Neutrophil (primary cell): ENCODE results near the gene AKNA.

Experiments used
- H3K27ac ChIP-seq: fragments of 200-600 bp; sonication (generic); 2 replicates; pipeline ENCODE4 v1.5.1; 2016; ENCODE audit warnings: mild to moderate bottlenecking, moderate library complexity
- H3K27me3 ChIP-seq: fragments of 200-600 bp; sonication (generic); 2 replicates; pipeline ENCODE4 v1.6.0; 2016; ENCODE audit warnings: mild to moderate bottlenecking
- H3K36me3 ChIP-seq: fragments of 200-600 bp; sonication (generic); 2 replicates; pipeline ENCODE4 v1.5.1; 2017
- H3K4me1 ChIP-seq, 2 experiments: fragments of 200-600 bp in 1 of 2; sonication (generic) in 1 of 2; 1 replicate in 1 of 2; 2 replicates in 1 of 2; pipeline versions ENCODE4 v1.5.1 to v1.6.1; 2013 to 2016; ENCODE audit warnings: low read depth in 1 of 2, low read length in 1 of 2, mild to moderate bottlenecking in 1 of 2, moderate library complexity in 1 of 2; ENCODE audit not compliant: control insufficient read depth in 1 of 2, insufficient read depth in 1 of 2
- H3K4me3 ChIP-seq, 2 experiments: fragments of 200-600 bp in 1 of 2; sonication (generic) in 1 of 2; 1 replicate in 1 of 2; 2 replicates in 1 of 2; pipeline ENCODE4 v1.5.1; 2013 to 2016; ENCODE audit warnings: low read depth in 1 of 2, low read length in 1 of 2, mild to moderate bottlenecking in 1 of 2, moderate library complexity in 1 of 2
- H3K9me3 ChIP-seq: fragments of 200-600 bp; sonication (generic); 2 replicates; pipeline ENCODE4 v1.5.1; 2016
- TF ChIP-seq, protein P1 (sequence below): fragments of 200-600 bp; sonication (generic); IDR thresholded peaks from 2 replicates; pipeline ENCODE4 v1.5.1; 2016; ENCODE audit warnings: antibody characterized with exemption

Gene AKNA

DNA sequence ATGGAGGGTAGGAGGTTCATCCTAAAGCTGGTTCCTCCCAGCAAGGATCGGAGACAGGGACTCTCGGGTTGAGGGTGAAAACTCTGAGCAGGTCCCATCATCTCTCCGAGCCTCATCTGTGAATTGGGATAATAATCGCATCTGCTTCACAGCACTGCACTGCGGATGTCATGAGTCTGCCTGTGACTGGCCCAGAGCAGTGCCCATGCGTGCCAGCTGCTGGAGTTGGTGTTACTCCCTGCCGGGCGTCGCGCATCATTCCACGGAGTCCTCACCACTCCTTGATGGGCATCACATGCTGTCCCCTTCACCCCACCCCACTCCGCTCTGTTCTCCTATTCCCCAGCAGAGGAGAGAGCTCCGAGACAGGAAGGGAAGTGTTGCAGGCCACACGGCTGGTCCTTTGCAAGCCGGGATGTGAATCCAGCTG is 100.0 kb downstream of the AKNA start:
- Histone ChIP-seq H3K27me3 (peaks cover 26% of the 10 kb centered on the region), H3K4me3 (no peak overlapping the region), H3K4me1 (no peaks in the 10 kb centered on the region), H3K9me3 (no peaks in the 10 kb centered on the region), H3K27ac (no peak overlapping the region), H3K36me3 (no peaks in the 10 kb centered on the region)
- TF ChIP-seq, protein P1, sequence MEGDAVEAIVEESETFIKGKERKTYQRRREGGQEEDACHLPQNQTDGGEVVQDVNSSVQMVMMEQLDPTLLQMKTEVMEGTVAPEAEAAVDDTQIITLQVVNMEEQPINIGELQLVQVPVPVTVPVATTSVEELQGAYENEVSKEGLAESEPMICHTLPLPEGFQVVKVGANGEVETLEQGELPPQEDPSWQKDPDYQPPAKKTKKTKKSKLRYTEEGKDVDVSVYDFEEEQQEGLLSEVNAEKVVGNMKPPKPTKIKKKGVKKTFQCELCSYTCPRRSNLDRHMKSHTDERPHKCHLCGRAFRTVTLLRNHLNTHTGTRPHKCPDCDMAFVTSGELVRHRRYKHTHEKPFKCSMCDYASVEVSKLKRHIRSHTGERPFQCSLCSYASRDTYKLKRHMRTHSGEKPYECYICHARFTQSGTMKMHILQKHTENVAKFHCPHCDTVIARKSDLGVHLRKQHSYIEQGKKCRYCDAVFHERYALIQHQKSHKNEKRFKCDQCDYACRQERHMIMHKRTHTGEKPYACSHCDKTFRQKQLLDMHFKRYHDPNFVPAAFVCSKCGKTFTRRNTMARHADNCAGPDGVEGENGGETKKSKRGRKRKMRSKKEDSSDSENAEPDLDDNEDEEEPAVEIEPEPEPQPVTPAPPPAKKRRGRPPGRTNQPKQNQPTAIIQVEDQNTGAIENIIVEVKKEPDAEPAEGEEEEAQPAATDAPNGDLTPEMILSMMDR = no peak

DNA sequence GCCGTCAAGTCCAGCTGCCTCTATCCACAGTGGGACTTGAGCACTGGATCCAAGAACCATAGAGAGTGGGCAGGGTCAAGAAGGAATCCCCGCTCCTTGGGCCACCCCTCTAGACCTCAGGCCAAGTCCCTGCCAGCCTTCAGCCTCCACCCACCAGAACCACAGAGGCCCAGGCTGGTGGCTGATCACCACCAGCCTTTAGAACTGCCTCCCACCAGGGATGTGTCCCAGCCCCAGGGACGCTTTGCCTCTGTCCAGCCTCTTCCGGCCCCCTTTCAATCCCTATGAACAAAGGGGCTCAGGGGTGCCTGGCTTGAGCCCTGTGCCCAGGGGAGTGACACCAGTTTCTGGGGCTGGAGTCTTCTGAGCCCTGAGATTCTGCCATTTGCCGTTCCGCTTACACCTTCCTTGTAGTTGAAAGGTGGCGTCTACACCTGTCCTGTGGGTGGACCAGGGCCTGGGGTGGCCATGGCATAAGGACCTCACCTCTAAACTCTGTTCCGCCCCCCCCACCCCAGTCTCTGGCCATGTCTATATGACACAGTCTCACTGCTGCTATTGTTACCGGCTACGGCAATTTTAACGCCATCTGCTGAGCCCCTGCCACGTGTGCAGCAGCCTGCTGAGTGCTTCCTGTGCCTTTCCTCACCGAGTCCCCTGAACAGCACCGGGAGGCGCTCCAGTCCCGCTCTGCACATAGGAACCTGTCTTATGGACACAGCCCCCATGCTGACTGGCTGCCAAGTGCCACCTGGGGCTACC is 100.6 kb downstream of the AKNA start:
- H3K4me3 ChIP-seq = no peak overlapping the region
- TF ChIP-seq, protein P1 = no peak
- H3K27ac ChIP-seq = no peak overlapping the region
- peaks cover 21% of the 10 kb centered on the region for H3K27me3 ChIP-seq
- no peaks in the 10 kb centered on the region for H3K36me3 ChIP-seq
- H3K4me1 ChIP-seq = no peaks in the 10 kb centered on the region
- no peaks in the 10 kb centered on the region for H3K9me3 ChIP-seq

DNA sequence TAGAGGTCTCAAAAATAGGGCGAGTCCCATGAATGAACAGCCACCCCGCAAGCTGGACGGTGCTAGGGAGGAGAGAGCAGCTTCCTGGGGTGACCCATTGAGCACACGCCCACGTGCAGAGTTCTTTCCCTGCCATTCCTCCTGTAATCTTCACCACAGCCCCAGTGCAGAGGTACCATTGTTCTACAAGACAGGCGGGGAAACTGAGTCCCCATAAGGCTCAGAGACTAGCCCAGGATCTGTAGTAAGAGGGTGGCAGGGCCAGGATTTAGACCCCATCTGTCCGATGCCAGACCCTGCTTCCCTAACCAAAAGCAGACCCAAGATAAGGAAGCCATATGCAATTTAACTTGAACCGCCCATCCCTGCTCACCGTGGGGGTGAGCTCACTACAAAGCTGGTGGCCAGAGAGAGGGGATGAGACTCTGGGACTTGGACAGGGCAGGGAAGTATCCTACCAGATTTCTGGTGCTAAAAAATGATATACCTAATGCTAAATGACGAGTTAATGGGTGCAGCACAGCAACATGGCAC is 101.6 kb downstream of the AKNA start:
- TF ChIP-seq, protein P1 = no peak
- no peaks in the 10 kb centered on the region for H3K36me3 ChIP-seq
- no peak overlapping the region for H3K4me3 ChIP-seq
- H3K4me1 ChIP-seq = no peaks in the 10 kb centered on the region
- peaks cover 17% of the 10 kb centered on the region for H3K27me3 ChIP-seq
- no peak overlapping the region for H3K27ac ChIP-seq
- no peaks in the 10 kb centered on the region for H3K9me3 ChIP-seq

DNA sequence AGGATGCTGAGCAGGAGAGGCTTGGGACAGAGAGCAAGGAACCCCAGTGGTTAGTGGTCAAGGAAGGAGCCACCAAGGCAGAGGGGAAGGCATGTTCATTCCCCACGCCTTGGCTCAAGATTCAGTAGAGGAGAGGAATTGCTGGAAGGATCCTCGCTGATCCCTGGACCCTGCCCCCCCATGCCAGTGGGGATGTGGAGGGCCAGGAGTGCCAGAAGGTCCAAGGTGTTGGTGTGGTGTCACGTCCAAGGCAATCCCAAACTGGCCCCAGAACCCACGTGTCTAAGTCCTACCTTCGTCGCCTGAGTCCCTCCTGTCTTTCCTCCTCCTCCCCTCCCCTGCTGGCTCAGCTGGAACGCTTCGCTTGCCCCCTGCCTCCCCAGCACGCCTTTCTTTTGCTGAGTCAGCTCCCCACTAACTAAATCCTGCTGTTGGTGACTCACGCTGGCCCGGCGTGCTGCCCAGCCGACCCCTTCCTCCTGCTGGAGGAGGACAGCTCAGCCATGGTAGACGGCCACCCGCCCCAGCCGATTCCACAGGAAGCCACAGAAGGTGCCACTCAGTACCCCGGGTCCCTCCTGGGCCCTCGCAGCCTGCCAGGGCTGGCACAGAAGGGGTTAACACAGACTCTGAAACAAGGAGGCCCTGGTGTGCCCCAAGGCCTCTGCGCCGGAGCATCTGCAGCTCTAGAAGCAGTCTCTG is 102.5 kb downstream of the AKNA start:
- Histone ChIP-seq H3K27ac (no peak overlapping the region), H3K36me3 (no peaks in the 10 kb centered on the region), H3K9me3 (no peaks in the 10 kb centered on the region), H3K4me1 (no peaks in the 10 kb centered on the region), H3K4me3 (no peak overlapping the region), H3K27me3 (peaks cover 17% of the 10 kb centered on the region)
- TF ChIP-seq, protein P1 = no peak

DNA sequence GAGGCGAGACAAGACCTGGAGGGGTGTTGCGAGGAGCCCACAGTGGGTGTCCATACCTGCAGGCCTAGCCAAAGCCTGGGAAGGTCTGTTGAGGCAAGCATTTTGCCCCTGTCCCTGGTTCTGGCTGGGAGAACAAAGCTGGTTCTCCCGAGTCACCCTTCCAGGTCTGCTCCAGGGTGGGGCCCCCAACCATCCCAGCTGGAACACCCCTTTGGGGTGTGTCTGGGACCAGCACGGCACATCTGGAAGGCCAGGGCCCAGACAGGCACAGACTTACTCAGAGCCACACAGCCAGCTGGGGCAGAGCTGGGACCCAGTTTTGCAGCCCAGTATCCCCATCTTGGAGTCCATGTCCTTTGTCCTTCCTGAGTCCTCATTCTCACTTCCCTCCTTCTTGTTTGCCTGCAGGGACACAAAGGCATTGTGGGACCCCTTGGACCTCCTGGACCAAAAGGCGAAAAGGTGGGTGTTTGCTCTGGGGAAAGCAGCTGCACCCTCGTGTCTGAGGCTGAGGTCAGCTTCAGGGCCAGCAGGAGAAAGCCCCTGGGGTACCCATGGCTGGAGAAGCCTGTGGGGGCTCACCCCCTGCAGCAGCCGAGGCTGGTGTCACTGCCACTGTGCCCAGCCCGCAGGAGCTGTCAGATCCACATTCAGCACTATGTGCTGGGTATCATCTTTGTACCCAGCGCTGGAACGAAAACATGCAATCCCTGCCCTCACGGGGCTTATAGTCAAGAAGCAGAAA is 103.3 kb downstream of the AKNA start:
- Histone ChIP-seq H3K4me3 (no peak overlapping the region), H3K4me1 (no peaks in the 10 kb centered on the region), H3K27me3 (peaks cover 17% of the 10 kb centered on the region), H3K9me3 (no peaks in the 10 kb centered on the region), H3K27ac (no peak overlapping the region), H3K36me3 (no peaks in the 10 kb centered on the region)
- TF ChIP-seq, protein P1 = no peak
